ENCODE data around the gene DNAJC30.

The DNAJC30 gene

GRCh38 chr7:73652541-73652949, 30.7 kb downstream of the DNAJC30 start:
- FAIRE-seq = no peak

GRCh38 chr7:73650524-73650923, 32.7 kb downstream of the DNAJC30 start:
- DNase-seq (ENCODE audit: insufficient read length, low spot score) = no peak
- no peak for FAIRE-seq

More at GRCh38 chr7:73652541-73652949, 30.7 kb downstream of the DNAJC30 start:
- DNase-seq (ENCODE audit: insufficient read length, low spot score) = no peak

- FAIRE-seq (no peak), DNase-seq (ENCODE audit: insufficient read length, low spot score) (no peak)
Measured at GRCh38 chr7:73649576-73649975, 33.7 kb downstream of the DNAJC30 start.

DNA sequence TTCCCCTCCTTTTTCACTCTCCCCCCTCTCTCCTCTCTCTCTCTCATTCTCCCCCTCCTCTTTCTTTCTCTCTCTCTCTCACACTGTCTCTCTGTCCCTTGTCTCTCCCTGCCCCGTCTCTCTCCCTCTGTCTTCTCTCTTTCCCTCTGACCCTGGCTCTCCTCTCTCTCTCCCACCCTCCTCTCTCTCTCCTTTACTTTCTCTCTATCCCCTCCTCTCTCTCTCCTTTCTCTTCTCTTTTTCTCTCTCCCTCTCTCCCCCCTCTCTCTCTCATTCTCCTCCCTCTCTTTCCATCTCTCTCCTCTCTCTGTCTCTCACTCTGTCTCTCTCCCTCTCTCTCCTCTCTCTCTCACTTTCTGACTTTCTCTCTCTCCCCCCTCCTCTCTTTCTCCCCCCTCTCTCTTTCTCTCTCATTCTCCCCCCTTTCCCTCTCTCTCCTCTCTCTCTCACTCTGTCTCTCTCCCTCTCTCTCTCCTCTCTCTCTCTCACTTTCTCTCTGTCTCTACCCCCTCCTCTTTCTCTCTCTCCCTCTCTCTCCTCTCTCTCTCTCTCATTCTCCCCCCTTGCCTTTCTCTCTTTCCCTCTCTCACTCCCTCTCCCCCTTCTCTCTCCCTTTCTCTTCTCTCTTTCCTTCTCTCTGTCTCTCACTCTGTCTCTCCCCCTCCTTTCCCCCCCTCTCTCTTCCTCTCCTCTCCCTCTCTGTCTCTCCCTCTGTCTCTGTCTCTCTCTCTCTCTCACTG, 34.5 kb downstream of the DNAJC30 start:
- no peak for FAIRE-seq
- DNase-seq (ENCODE audit: insufficient read length, low spot score) = no peak

DNA sequence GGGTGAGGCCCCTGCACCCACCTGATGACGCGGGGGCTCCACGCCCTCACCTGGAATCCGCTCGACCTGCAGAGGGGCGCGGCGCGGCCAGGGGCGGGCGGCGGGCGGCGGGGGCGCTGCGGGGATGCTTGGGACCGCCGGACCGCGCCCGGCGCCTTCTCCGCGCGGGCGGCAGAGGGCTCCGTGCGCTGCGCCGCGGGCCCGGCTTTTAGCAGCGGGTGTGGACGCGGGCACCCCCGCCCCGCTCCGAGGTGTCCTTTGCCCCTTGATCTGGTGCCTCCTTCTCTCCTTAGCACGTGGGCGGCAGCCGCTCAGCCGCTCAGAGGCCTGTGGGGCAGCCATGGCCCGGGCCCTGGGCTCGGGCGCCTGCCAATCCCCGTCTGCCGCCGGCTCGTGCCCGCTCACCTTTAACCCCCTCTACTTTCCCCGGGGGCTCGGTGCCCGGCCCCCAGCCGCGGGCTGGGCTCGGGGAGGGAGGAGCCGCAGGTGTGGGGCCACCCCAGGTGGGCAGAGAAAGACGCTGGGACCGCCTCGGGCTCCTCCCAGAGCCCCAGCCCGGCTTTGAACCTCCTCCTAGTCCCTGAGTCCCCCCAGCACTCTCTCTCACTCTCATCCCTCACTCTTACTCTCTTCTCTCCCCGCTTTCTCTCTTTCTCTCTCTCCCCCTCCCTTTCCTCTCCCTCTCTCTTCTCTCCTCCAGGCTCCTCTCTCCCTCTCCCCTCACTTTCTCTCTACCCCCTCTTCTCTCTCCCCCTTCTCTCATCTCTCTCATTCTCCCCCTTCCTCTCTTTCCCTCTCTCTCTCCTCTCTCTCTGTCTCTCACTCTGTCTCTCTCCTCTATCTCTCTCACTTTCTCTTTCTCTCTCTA, 35.3 kb downstream of the DNAJC30 start:
- no peak for DNase-seq (ENCODE audit: insufficient read length, low spot score)
- no peak for FAIRE-seq

DNA sequence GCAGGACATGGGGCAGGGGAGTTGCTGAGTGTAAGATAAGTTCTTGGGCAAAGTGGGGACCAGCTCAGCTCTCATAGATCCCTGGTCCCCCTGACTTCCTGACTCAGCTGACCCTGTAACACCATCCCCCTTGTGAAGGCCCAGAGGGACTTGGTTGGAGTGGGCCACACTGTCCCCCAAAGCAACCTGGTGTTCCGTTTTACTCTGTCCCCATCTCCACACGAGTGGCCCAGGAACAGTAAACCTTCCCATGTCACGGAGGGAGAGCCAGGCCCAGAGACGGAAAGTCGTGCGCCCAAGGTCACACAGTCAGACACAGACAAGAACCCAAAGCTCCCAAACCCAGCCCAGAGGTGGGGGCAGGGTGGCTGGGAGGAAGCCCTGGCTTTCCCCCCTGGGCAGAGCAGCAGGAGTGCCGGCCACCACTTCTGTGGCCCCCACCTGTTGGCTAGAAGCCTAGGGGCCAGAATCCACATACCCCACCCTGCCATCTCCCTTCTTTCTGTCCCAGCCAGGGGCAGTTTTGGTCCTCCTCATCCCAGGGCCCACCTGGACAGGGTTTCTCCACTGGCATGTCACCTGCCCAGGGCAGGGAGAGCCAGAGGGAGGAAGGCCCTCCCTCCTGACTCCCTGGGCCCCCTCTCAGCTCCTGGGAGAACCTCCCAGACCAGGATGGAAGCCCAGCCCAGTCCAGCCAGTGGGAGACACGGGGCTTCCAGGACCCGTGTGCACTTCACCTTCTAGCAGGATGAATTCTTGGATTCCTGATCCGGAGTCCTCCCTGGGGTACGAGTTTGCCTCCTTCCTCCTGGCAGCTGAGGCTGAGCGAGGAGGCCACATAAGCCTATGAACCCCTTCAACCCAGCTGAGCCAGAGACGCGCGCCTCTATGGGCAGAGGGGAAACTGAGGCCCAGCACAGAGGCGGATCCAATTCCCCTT, 36.2 kb downstream of the DNAJC30 start:
- DNase-seq (ENCODE audit: insufficient read length, low spot score) (no peak), FAIRE-seq (no peak)

DNA sequence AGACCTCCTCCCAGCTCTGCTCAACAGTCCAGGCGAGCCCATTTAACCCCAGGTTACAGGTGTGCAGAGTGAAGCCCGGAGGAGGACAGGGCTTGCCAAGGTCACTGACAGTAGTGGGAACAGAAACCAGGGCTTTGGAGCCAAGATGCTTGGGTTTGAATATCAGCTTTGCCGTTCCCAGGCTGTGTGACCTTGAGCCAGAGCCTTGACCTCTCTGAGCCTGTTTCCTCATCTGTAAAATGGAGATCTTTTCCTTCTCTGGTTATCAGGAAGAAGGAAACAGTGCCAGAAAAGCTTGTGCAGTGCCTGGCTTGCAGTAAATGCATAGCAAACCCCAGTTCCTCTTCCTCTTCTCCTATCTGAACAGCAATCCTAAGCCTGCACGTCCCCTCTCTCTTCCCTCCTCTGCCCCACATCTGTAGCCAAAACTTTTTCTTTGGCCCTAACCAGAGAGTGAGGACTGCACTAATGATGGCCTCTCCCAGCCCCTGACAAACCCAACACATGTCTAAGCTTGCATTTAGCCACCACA, 37.5 kb downstream of the DNAJC30 start:
- DNase-seq (ENCODE audit: insufficient read length, low spot score) (no peak), FAIRE-seq (no peak)

DNA sequence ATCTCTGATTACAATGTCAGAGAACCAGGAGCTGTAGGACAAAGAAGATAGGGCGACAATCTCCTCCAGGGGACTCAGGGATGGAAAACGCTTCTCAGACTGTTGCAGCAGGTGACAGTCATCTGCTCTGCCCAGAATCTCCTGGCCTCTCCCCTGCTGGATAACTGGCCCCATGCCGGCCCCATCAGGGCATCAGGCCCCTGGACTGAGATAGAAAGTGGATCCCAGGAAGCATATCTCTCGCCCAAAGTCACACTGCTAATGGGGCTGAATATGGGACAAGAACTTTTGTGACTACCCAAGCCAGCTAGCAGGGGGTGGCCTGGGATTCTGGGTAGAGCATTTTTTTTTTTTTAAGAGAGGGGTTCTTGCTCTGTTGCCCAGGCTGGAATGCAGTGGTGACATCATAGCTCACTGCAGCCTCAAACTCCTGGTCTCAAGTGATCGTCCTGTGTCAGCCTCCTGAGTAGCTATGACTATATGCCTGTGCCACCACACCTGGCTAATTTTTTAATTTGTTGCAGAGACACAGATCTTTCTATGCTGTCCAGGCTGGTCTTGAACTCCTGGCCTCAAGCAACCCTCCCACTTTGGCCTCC, 38.5 kb downstream of the DNAJC30 start:
- DNase-seq (ENCODE audit: insufficient read length, low spot score) (no peak), FAIRE-seq (no peak)

DNA sequence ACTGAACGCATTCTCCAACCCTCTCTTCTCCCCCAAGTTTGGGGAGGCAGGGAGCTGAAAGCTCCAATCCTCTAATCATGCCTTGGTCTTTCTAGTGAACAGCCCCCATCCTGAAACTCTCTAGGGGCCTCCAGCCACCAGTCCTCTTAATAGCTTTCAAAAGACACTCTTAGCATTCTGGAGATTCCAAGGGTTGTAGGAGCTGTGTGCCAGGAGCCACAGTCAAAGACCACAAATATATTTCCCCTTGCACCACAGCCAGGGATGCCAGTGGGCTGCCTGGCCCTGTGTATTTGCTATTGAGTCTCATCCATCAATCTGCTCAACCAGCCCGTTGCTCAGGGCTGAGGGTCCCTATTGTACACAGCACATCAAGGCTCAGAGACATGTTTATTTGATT, 40.4 kb downstream of the DNAJC30 start:
- FAIRE-seq = no peak
- no peak for DNase-seq (ENCODE audit: insufficient read length, low spot score)

GRCh38 chr7:73638911-73639310, 44.3 kb downstream of the DNAJC30 start:
- DNase-seq (ENCODE audit: insufficient read length, low spot score) = no peak
- FAIRE-seq = no peak

GRCh38 chr7:73635428-73636200, 47.6 kb downstream of the DNAJC30 start:
- DNase-seq (ENCODE audit: insufficient read length, low spot score) (no peak), FAIRE-seq (no peak)

- no peak for FAIRE-seq
- no peak for DNase-seq (ENCODE audit: insufficient read length, low spot score)
Measured at GRCh38 chr7:73633844-73634243, 49.4 kb downstream of the DNAJC30 start.

- no peak for FAIRE-seq
- DNase-seq (ENCODE audit: insufficient read length, low spot score) = no peak
Measured at GRCh38 chr7:73633323-73633722, 49.9 kb downstream of the DNAJC30 start.

GRCh38 chr7:73631558-73631957, 51.7 kb downstream of the DNAJC30 start:
- no peak for FAIRE-seq
- DNase-seq (ENCODE audit: insufficient read length, low spot score) = no peak
